ENCODE results near the gene FAM50A. TPM values are rescaled to one million over a fixed set of nuclear protein-coding genes. Genes with fewer than 3 reads are reported as not detected.
A peak's percentile ranks its signal among the peaks of the same experiment; 100 is the strongest.

Gene FAM50A
- total and polyA plus RNA-seq, 4 donors = 23.4 to 202 (median 90.4) TPM

DNA sequence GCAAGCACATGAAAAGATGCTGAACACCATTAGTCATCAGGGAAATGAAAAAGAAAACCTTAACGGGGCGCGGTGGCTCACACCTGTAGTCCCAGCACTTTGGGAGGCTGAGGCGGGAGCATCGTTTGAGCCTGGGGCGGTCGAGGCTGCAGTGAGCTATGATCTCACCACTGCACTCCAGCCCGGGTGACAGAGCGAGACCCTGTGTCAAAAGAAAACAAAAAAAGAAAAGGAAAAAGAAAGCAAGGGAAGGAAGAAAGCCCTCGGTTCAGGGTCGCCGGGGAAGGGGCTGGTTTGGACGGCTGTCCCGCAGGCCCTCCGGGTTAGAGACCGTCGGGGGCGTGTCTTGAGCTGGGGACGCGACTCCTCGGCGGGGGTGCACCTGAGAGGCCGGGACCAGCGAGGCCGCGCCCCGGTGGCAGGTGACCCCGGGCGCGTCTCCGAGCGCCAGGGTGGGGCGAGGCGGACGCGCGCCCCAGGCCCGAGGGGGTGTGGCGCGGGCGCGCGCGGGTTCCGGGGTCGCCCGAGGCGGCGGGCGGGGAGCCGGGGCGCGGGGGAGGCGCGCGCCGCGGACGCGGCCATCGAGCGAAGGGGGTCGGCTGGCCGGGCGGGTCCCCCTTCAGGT is 13.7 kb downstream of the FAM50A start:
- no peaks in the 10 kb centered on the region for H3K9me3 ChIP-seq (ENCODE audit: control insufficient read depth in 4 of 4, insufficient read depth in 3 of 4, low read length in 3 of 4)
- peaks cover 0 to 5% (median 2%) of the 10 kb centered on the region in 4 donors for H3K36me3 ChIP-seq (ENCODE audit: control insufficient read depth in 4 of 4, insufficient read depth in 4 of 4, low read length in 4 of 4)
- H3K27ac ChIP-seq (ENCODE audit: low read depth in 1 of 2, low read length in 1 of 2) = peak overlapping the region in 1 of 2 donors; percentile 61
- H3K4me3 ChIP-seq = peak overlapping the region; percentile 48
- no peak overlapping the region for H3K9ac ChIP-seq (ENCODE audit: insufficient read depth in 1 of 2, low read length in 2 of 2)
- WGBS, 2 donors = 8 to 30% methylated on average over 25 to 65 of the region's 65 CpGs
- TF ChIP-seq, protein P1, sequence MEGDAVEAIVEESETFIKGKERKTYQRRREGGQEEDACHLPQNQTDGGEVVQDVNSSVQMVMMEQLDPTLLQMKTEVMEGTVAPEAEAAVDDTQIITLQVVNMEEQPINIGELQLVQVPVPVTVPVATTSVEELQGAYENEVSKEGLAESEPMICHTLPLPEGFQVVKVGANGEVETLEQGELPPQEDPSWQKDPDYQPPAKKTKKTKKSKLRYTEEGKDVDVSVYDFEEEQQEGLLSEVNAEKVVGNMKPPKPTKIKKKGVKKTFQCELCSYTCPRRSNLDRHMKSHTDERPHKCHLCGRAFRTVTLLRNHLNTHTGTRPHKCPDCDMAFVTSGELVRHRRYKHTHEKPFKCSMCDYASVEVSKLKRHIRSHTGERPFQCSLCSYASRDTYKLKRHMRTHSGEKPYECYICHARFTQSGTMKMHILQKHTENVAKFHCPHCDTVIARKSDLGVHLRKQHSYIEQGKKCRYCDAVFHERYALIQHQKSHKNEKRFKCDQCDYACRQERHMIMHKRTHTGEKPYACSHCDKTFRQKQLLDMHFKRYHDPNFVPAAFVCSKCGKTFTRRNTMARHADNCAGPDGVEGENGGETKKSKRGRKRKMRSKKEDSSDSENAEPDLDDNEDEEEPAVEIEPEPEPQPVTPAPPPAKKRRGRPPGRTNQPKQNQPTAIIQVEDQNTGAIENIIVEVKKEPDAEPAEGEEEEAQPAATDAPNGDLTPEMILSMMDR (IDR thresholded peaks at IDR 0.05; ENCODE audit: control extremely low read depth, extremely low read depth) = no peak
- ATAC-seq (ENCODE audit: insufficient read depth, low FRiP score) = peak; percentile 44
- H3K27me3 ChIP-seq (ENCODE audit: control insufficient read depth in 3 of 3, insufficient read depth in 3 of 3, low read length in 2 of 3) = no peaks in the 10 kb centered on the region
- H3K4me1 ChIP-seq (ENCODE audit: control insufficient read depth in 5 of 5, insufficient read depth in 5 of 5, low read length in 5 of 5) = peaks cover 0 to 10% (median 0%) of the 10 kb centered on the region in 5 donors
- peak in 2 of 3 donors; percentile 21 to 46 for DNase-seq

GRCh38 chrX:154458116-154458953 is 14.4 kb downstream of the FAM50A start, which contains the start of gene PLXNA3:
TSS of gene PLXNA3 (plus strand) at chrX:154458281. CDS start at chrX:154460184, 1,903 bp downstream.
- H3K36me3 ChIP-seq (ENCODE audit: control insufficient read depth in 4 of 4, insufficient read depth in 4 of 4, low read length in 4 of 4) = peaks cover 0 to 5% (median 2%) of the 10 kb centered on the region in 4 donors
- H3K27me3 ChIP-seq (ENCODE audit: control insufficient read depth in 3 of 3, insufficient read depth in 3 of 3, low read length in 2 of 3) = no peaks in the 10 kb centered on the region
- TF ChIP-seq, protein P1 (IDR thresholded peaks at IDR 0.05; ENCODE audit: control extremely low read depth, extremely low read depth) = no peak
- H3K4me1 ChIP-seq (ENCODE audit: control insufficient read depth in 5 of 5, insufficient read depth in 5 of 5, low read length in 5 of 5) = peaks cover 0 to 10% (median 0%) of the 10 kb centered on the region in 5 donors
- peak within 1 kb of the TSS; percentile 48 for H3K4me3 ChIP-seq
- H3K9me3 ChIP-seq (ENCODE audit: control insufficient read depth in 4 of 4, insufficient read depth in 3 of 4, low read length in 3 of 4) = no peaks in the 10 kb centered on the region
- peak; percentile 63 for ATAC-seq (ENCODE audit: insufficient read depth, low FRiP score)
- WGBS, 2 donors = 0 to 29% methylated on average over 11 to 88 of the region's 88 CpGs
- DNase-seq = peak; percentile 33 to 55 (median 39)
- peak within 1 kb of the TSS; percentile 52 to 61 for H3K27ac ChIP-seq (ENCODE audit: low read depth in 1 of 2, low read length in 1 of 2)
- no peak within 1 kb of the TSS for H3K9ac ChIP-seq (ENCODE audit: insufficient read depth in 1 of 2, low read length in 2 of 2)

GRCh38 chrX:154458954-154459778 is 15.2 kb downstream of the FAM50A start:
- Histone ChIP-seq H3K9ac (ENCODE audit: insufficient read depth in 1 of 2, low read length in 2 of 2) (no peak overlapping the region), H3K27me3 (ENCODE audit: control insufficient read depth in 3 of 3, insufficient read depth in 3 of 3, low read length in 2 of 3) (no peaks in the 10 kb centered on the region), H3K9me3 (ENCODE audit: control insufficient read depth in 4 of 4, insufficient read depth in 3 of 4, low read length in 3 of 4) (no peaks in the 10 kb centered on the region), H3K36me3 (ENCODE audit: control insufficient read depth in 4 of 4, insufficient read depth in 4 of 4, low read length in 4 of 4) (peaks cover 0 to 5% (median 2%) of the 10 kb centered on the region in 4 donors), H3K4me1 (ENCODE audit: control insufficient read depth in 5 of 5, insufficient read depth in 5 of 5, low read length in 5 of 5) (peaks cover 0 to 10% (median 0%) of the 10 kb centered on the region in 5 donors), H3K4me3 (peak overlapping the region; percentile 48), H3K27ac (ENCODE audit: low read depth in 1 of 2, low read length in 1 of 2) (peak overlapping the region; percentile 52 to 61)
- ATAC-seq (ENCODE audit: insufficient read depth, low FRiP score) (no peak), DNase-seq (no peak)
- TF ChIP-seq, protein P1 (IDR thresholded peaks at IDR 0.05; ENCODE audit: control extremely low read depth, extremely low read depth) = no peak
- 55 to 60% methylated on average over 8 to 15 of the region's 15 CpGs for WGBS, 2 donors

All from lung (tissue), 12 donors.